ENCODE data around the gene CRYGN.
A peak's percentile ranks its signal among the peaks of the same experiment; 100 is the strongest.

CRYGN gene

DNA sequence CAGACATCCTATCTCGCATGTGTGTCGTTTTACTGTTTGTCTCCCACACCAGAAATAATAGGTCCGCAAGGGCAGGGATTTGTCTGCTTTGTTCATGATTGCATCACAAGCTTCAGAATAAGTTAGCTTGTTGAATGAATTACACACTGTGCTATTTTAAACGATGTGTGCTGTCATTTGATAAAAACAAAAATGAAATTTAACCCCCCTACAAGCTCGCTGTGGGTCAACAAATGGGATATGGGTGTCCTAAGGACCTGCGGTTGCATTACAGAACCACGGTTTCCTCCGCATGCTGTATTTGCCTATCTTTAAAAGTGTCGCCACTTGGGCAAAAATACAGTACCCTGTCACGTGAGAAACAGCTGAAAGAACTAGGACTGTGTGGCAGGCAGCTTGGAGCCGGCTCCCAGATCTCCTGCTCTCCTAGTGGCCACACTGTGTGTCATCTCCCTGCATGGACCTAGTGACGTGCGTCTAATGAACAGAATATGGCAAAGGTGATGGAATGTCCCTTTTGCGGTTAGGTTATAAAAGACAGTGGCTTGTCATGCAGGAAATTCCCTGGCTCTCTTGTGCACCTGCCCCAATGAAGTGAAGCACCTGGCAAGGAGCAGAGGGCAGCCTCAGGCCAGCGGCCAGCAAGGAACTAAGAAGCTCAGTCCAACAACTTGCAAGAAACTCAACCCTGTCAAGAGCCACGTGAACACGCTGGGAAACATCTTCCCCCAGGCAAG is 32.9 kb upstream of the CRYGN start:
- Histone ChIP-seq H3K36me3 (ENCODE audit: control insufficient read depth, low read depth, low read length) (peaks cover 48% of the 10 kb centered on the region), H3K27ac (ENCODE audit: low read length) (peak overlapping the region; percentile 60), H3K27me3 (ENCODE audit: control insufficient read depth, insufficient read depth, low read length) (no peaks in the 10 kb centered on the region), H3K4me1 (ENCODE audit: control insufficient read depth, low read depth, low read length) (peaks cover 51% of the 10 kb centered on the region), H3K9me3 (ENCODE audit: control insufficient read depth, low read depth, low read length) (no peaks in the 10 kb centered on the region), H3K9ac (ENCODE audit: low read length) (peak overlapping the region; percentile 6), H3K4me3 (ENCODE audit: low read length) (no peak overlapping the region)

DNA sequence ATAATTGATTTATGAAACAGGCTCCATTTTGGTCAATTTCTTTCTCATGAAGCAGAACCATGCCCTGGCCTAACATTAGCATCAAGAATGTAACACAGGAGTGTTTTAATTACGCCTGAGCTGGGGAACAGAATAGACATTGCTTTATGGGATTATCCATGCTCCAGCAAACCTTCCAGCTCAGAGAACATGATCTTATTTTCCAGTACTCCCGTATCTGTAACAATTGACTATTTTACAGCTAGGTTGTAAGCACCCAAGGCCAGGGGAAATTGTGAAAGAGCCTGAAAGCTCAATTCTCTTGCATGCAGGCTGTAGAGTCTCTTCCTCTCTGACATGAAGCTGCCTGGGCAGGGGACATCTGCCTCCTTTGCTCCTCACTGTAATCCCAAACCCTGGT is 30.8 kb upstream of the CRYGN start:
- Histone ChIP-seq H3K27me3 (ENCODE audit: control insufficient read depth, insufficient read depth, low read length) (no peaks in the 10 kb centered on the region), H3K4me3 (ENCODE audit: low read length) (no peak overlapping the region), H3K9ac (ENCODE audit: low read length) (no peak overlapping the region), H3K27ac (ENCODE audit: low read length) (no peak overlapping the region), H3K36me3 (ENCODE audit: control insufficient read depth, low read depth, low read length) (peaks cover 38% of the 10 kb centered on the region), H3K9me3 (ENCODE audit: control insufficient read depth, low read depth, low read length) (no peaks in the 10 kb centered on the region), H3K4me1 (ENCODE audit: control insufficient read depth, low read depth, low read length) (peaks cover 41% of the 10 kb centered on the region)

DNA sequence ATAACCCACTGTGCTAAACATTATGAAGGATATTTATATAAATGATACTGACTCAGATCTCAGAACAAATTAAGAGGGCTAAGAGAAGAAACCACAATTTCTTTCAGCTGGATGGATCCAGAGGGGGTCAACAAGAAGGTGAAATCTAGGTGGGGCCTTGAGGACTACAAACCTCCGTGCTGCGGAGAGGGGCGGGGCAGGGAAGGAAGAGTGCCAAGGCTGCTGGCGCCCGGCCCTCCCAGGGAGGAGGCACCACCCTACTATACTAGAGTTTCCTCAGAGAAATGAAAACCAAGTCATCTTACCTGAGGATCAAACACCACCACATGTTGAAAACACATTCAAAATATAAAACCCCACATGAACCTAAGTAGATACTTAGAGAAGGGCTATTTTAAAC is 29.3 kb upstream of the CRYGN start:
- Histone ChIP-seq H3K9me3 (ENCODE audit: control insufficient read depth, low read depth, low read length) (no peaks in the 10 kb centered on the region), H3K27ac (ENCODE audit: low read length) (no peak overlapping the region), H3K4me3 (ENCODE audit: low read length) (no peak overlapping the region), H3K4me1 (ENCODE audit: control insufficient read depth, low read depth, low read length) (peaks cover 41% of the 10 kb centered on the region), H3K36me3 (ENCODE audit: control insufficient read depth, low read depth, low read length) (peaks cover 42% of the 10 kb centered on the region), H3K27me3 (ENCODE audit: control insufficient read depth, insufficient read depth, low read length) (no peaks in the 10 kb centered on the region), H3K9ac (ENCODE audit: low read length) (no peak overlapping the region)

DNA sequence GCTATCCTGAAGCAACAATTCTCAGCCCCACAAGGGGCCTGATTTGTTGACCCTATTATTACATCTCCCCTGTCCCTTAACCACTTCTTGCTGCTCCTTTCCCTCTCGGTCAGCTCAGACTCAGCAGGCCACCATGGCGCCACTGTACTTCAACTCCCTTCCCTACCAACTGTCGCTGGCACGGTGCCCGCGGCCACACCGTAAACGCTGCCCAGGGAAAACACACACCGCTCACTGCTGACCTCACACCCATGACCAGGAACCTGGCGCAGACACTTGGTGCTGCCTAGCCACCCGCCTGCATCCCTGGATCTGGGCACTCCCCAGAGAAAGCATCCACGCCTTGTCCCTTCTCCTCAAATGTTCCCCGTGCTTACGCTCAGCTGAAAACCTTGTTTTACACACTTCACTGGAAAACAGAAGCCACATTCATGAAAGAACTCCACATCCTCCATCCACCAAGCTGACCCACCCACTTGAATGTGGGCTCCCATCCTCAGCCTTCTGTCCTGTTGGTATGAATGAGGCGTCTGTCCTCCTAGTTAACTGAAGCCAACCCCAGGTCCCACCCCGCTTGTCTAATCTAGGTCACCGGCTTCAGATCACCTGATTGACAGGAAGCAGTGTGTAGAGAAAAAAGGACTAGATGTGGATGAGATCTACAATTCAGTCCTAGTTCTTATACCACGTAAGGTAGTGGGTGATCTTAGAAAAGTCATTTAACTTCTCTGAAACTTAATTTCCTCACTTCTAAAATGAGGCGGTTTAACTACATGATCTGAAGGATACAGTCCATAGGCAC is 28.5 kb upstream of the CRYGN start:
- H3K27me3 ChIP-seq (ENCODE audit: control insufficient read depth, insufficient read depth, low read length): no peaks in the 10 kb centered on the region
- no peak overlapping the region for H3K27ac ChIP-seq (ENCODE audit: low read length)
- no peak overlapping the region for H3K9ac ChIP-seq (ENCODE audit: low read length)
- peaks cover 42% of the 10 kb centered on the region for H3K36me3 ChIP-seq (ENCODE audit: control insufficient read depth, low read depth, low read length)
- H3K4me1 ChIP-seq (ENCODE audit: control insufficient read depth, low read depth, low read length): peaks cover 39% of the 10 kb centered on the region
- H3K9me3 ChIP-seq (ENCODE audit: control insufficient read depth, low read depth, low read length): no peaks in the 10 kb centered on the region
- H3K4me3 ChIP-seq (ENCODE audit: low read length): no peak overlapping the region

DNA sequence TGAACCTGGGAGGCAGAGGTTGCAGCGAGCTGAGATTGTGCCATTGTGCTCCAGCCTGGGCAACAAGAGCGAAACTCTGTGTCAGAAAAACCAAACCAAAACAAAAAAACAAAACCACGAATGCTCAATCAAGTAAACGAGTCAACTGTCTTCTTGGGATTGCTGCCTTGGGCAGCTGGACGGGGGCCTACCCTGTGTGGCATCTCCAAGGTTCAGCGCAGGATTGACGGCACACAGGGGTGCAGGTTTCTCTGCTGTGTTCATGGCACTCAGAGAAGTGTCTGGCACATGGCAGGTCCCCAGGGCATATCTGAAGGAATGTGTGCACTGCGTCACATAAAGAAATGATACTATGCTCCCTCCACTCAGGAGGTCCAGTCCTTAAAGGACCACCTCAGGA is 25.2 kb upstream of the CRYGN start:
- no peak overlapping the region for H3K4me3 ChIP-seq (ENCODE audit: low read length)
- no peaks in the 10 kb centered on the region for H3K27me3 ChIP-seq (ENCODE audit: control insufficient read depth, insufficient read depth, low read length)
- H3K9me3 ChIP-seq (ENCODE audit: control insufficient read depth, low read depth, low read length): peaks cover 8% of the 10 kb centered on the region
- no peak overlapping the region for H3K9ac ChIP-seq (ENCODE audit: low read length)
- H3K36me3 ChIP-seq (ENCODE audit: control insufficient read depth, low read depth, low read length): peaks cover 38% of the 10 kb centered on the region
- H3K4me1 ChIP-seq (ENCODE audit: control insufficient read depth, low read depth, low read length): peaks cover 14% of the 10 kb centered on the region
- no peak overlapping the region for H3K27ac ChIP-seq (ENCODE audit: low read length)

DNA sequence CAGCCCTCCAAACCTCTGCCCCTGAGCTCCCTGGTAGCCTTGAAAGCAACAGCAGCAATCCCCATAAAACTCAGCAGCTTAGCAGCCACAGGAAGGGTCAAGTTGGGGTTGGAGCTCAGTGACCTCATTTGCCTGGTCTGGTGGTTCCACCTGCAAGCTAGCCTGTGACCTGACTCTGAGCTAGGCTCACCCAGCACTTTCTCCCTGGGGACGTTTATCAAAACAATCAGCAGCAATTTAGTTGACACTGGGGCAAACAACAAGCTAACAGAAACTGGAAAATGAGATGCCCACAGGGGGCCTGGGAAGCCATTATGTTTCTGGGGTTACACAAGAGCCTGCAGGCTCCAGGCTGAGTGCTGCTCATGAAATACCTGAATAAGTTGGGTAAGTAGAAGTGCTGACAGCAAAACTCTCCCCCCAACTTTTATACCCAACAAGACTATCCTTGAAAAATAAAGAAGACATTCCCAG is 22.4 kb upstream of the CRYGN start:
- H3K36me3 ChIP-seq (ENCODE audit: control insufficient read depth, low read depth, low read length): peaks cover 17% of the 10 kb centered on the region
- peaks cover 27% of the 10 kb centered on the region for H3K4me1 ChIP-seq (ENCODE audit: control insufficient read depth, low read depth, low read length)
- no peaks in the 10 kb centered on the region for H3K27me3 ChIP-seq (ENCODE audit: control insufficient read depth, insufficient read depth, low read length)
- H3K9ac ChIP-seq (ENCODE audit: low read length): no peak overlapping the region
- no peak overlapping the region for H3K4me3 ChIP-seq (ENCODE audit: low read length)
- peaks cover 8% of the 10 kb centered on the region for H3K9me3 ChIP-seq (ENCODE audit: control insufficient read depth, low read depth, low read length)
- H3K27ac ChIP-seq (ENCODE audit: low read length): no peak overlapping the region

DNA sequence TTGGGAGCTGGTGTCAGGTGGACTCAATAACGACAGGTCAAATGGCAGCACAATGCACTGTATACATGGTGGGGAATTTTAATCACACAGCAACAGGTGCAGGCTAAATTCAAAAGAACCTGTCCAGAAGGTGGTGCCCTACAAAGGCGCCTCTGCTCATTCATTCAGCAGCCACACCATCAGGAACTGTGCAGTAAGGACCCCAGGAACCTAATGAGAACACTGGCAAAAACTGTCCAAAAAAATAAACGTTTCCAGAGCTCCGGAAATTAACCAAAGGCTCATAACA is 21.9 kb upstream of the CRYGN start:
- Histone ChIP-seq H3K27me3 (ENCODE audit: control insufficient read depth, insufficient read depth, low read length) (no peaks in the 10 kb centered on the region), H3K9me3 (ENCODE audit: control insufficient read depth, low read depth, low read length) (peaks cover 8% of the 10 kb centered on the region), H3K36me3 (ENCODE audit: control insufficient read depth, low read depth, low read length) (peaks cover 17% of the 10 kb centered on the region), H3K4me3 (ENCODE audit: low read length) (no peak overlapping the region), H3K9ac (ENCODE audit: low read length) (no peak overlapping the region), H3K27ac (ENCODE audit: low read length) (no peak overlapping the region), H3K4me1 (ENCODE audit: control insufficient read depth, low read depth, low read length) (peaks cover 31% of the 10 kb centered on the region)

DNA sequence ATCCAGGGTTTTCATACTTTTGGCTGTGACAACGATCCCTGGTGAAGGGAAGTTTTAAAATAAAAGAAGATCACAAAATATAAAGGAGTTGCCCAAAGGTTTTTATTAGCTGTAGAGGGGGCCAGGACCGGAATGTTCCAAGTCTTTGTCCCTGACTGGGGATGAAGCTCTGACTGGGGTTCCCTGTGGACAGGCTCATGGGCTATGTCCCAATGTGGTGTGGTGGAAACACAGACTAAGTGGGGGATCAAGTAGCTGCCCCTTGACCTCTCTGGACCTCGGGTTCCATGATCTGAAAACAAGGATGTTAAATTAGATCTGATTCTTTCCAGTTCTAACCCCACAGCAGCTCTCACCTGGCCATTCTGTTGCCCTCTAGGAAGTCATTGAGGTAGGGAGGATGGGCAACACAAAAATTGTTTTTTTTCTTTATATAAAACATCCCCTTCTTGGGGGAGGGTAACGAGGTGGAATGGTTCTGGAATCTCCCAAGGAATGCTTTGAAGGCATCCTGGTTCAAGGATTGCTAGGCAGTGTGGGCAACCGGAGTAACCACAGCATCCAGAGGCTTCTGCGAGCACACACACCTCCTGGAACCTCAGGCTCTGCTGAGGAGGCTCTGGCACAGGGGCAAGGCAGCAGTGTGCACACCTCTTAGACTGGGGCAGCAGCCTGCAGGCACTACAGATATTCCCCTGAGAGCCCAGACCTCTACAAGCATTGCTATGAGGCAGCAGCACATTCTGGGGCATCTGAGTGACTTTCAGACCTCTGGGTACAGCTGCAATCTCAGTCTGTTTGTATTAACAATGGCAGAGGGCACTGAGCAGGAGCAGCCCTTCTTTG is 21.4 kb upstream of the CRYGN start:
- H3K36me3 ChIP-seq (ENCODE audit: control insufficient read depth, low read depth, low read length): peaks cover 14% of the 10 kb centered on the region
- no peaks in the 10 kb centered on the region for H3K27me3 ChIP-seq (ENCODE audit: control insufficient read depth, insufficient read depth, low read length)
- no peak overlapping the region for H3K27ac ChIP-seq (ENCODE audit: low read length)
- H3K9ac ChIP-seq (ENCODE audit: low read length): no peak overlapping the region
- H3K4me3 ChIP-seq (ENCODE audit: low read length): no peak overlapping the region
- peaks cover 8% of the 10 kb centered on the region for H3K9me3 ChIP-seq (ENCODE audit: control insufficient read depth, low read depth, low read length)
- H3K4me1 ChIP-seq (ENCODE audit: control insufficient read depth, low read depth, low read length): peaks cover 36% of the 10 kb centered on the region

DNA sequence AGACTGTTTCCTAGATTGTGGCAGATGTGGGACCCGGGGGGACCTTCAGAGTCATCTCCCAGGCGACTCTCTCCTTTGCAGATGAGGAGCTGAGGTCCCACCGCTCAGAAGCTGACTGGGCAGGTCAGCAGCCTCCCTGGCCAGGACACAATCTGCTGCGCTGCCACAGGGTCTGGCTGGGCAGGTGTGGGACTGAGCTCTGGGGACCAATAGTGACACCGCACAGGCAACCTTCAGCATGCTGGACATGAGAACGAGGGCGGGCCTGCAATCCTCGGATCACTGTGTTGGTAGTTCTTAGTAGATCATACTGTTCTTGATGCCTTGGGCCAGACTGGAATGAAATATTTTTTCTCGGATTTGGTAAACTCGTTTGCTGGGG is 20.5 kb upstream of the CRYGN start:
- H3K27me3 ChIP-seq (ENCODE audit: control insufficient read depth, insufficient read depth, low read length): no peaks in the 10 kb centered on the region
- H3K4me1 ChIP-seq (ENCODE audit: control insufficient read depth, low read depth, low read length): peaks cover 45% of the 10 kb centered on the region
- H3K9ac ChIP-seq (ENCODE audit: low read length): peak overlapping the region; percentile 26
- peaks cover 8% of the 10 kb centered on the region for H3K9me3 ChIP-seq (ENCODE audit: control insufficient read depth, low read depth, low read length)
- no peak overlapping the region for H3K27ac ChIP-seq (ENCODE audit: low read length)
- no peak overlapping the region for H3K4me3 ChIP-seq (ENCODE audit: low read length)
- H3K36me3 ChIP-seq (ENCODE audit: control insufficient read depth, low read depth, low read length): peaks cover 6% of the 10 kb centered on the region

DNA sequence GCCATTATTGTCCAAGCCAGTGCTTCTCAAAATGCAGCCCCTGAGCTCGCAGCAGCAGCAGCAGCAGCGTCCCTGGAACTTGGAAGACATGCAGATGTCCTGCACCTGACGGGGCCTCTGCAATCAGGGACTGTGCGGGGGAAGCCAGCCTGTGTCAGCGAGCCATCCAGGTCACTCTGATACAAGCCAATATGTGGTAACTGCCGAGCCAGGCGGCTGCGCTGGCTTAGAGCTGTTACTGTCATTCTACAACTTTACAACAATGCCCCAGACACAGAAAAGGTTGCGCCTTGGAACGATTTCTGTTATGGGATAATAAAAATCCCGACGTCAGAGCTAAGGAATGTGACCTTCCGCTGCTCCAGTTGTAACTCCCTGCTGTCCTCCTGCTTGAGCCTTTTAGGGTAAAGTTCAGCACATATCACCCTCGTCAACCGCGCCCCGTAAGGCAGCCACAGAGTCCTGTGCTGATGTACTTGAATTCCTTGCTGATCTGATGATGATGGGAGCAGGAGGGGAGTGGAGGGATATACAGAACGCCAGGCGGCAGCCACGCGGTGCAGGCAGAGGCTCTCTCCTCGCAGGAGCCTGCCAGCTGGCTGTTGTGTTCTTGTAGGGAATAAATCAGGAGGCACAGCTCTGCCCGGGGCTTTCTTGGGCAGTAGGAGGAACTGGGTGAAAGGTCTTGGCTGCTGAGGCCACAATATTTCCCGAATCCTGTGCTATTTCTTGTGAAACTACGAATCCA is 20.0 kb upstream of the CRYGN start:
- Histone ChIP-seq H3K27ac (ENCODE audit: low read length) (no peak overlapping the region), H3K4me3 (ENCODE audit: low read length) (no peak overlapping the region), H3K27me3 (ENCODE audit: control insufficient read depth, insufficient read depth, low read length) (no peaks in the 10 kb centered on the region), H3K4me1 (ENCODE audit: control insufficient read depth, low read depth, low read length) (peaks cover 48% of the 10 kb centered on the region), H3K9ac (ENCODE audit: low read length) (peak overlapping the region; percentile 26), H3K36me3 (ENCODE audit: control insufficient read depth, low read depth, low read length) (no peaks in the 10 kb centered on the region), H3K9me3 (ENCODE audit: control insufficient read depth, low read depth, low read length) (peaks cover 8% of the 10 kb centered on the region)

DNA sequence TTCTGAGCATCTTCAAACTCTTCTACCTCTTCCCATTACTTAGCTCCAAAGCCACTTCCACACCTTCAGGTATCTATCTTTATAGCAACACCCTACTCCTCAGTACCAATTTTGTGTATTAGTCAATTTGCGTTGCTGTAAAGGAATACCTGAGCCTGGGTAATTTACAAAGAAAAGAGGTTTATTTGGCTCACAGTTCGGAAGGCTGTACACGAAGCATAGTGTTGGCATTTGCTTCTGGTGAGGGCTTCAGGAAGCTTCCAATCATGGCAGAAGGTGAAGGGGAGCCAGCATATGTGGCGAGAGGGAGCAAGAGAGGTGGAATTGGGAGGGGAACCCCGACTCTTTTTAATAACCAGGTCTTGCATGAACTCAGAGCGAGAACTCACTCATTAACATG is 17.6 kb upstream of the CRYGN start:
- no peak overlapping the region for H3K9ac ChIP-seq (ENCODE audit: low read length)
- peak overlapping the region; percentile 39 for H3K4me3 ChIP-seq (ENCODE audit: low read length)
- peak overlapping the region; percentile 16 for H3K27ac ChIP-seq (ENCODE audit: low read length)
- peaks cover 48% of the 10 kb centered on the region for H3K4me1 ChIP-seq (ENCODE audit: control insufficient read depth, low read depth, low read length)
- peaks cover 2% of the 10 kb centered on the region for H3K9me3 ChIP-seq (ENCODE audit: control insufficient read depth, low read depth, low read length)
- no peaks in the 10 kb centered on the region for H3K36me3 ChIP-seq (ENCODE audit: control insufficient read depth, low read depth, low read length)
- H3K27me3 ChIP-seq (ENCODE audit: control insufficient read depth, insufficient read depth, low read length): no peaks in the 10 kb centered on the region

All from iPS-18a (cell line).